Fibroblast of villous mesenchyme (primary cell): Measurements from ENCODE around the gene TWF2. TPM values are rescaled to one million over a fixed set of nuclear protein-coding genes. Genes with fewer than 3 reads are reported as not detected.

ENCODE experiments used
- DNase-seq: peaks from one replicate; pipeline ENCODE4 v3.0.0-alpha.2; 2010; ENCODE audit warnings: low read depth
- H3K4me3 ChIP-seq: 2 replicates; pipeline ENCODE4 v1.5.1; 2011; ENCODE audit warnings: low read depth, mild to moderate bottlenecking, low read length
- total RNA-seq: library from RNA; depleted of rRNA; stranded (reverse); fragments of >200 nt; gene quantifications from 2 replicates; pipeline ENCODE4 v1.2.3, GENCODE V29; 2012
- TF ChIP-seq, protein P1 (sequence below): IDR thresholded peaks from 2 replicates; pipeline ENCODE4 v1.5.1; 2012; ENCODE audit warnings: low read depth, mild to moderate bottlenecking, low read length; ENCODE audit not compliant: insufficient read depth

Gene TWF2
- total RNA-seq, 1 donor, result 75.6 TPM

DNA sequence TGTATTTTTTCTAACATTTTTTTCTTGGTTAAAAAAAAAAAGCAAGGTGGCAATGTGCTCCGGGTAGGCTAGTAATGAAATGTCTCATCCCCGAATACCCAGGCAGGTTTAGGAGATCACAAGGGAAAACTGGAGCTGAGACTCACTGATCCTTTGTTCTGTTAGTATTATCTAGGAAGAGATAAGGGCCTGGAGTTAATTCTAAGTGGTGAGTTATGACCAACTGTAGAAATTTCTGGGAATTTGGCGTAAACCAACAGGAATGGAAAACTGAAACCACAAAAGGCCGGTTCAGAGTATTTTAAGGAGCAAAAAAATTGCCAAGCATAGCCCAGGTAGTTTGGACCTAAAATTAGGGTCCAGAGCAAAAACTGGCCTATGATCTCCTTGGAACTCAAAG lies 19.0 kb upstream of the TWF2 start:
- peak; percentile 50 for DNase-seq
- H3K4me3 ChIP-seq, result no peak overlapping the region
- TF ChIP-seq, protein P1, sequence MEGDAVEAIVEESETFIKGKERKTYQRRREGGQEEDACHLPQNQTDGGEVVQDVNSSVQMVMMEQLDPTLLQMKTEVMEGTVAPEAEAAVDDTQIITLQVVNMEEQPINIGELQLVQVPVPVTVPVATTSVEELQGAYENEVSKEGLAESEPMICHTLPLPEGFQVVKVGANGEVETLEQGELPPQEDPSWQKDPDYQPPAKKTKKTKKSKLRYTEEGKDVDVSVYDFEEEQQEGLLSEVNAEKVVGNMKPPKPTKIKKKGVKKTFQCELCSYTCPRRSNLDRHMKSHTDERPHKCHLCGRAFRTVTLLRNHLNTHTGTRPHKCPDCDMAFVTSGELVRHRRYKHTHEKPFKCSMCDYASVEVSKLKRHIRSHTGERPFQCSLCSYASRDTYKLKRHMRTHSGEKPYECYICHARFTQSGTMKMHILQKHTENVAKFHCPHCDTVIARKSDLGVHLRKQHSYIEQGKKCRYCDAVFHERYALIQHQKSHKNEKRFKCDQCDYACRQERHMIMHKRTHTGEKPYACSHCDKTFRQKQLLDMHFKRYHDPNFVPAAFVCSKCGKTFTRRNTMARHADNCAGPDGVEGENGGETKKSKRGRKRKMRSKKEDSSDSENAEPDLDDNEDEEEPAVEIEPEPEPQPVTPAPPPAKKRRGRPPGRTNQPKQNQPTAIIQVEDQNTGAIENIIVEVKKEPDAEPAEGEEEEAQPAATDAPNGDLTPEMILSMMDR, result no peak

GRCh38 chr3:52256622-52257021 lies 17.7 kb upstream of the TWF2 start:
- TF ChIP-seq, protein P1, result no peak

DNA sequence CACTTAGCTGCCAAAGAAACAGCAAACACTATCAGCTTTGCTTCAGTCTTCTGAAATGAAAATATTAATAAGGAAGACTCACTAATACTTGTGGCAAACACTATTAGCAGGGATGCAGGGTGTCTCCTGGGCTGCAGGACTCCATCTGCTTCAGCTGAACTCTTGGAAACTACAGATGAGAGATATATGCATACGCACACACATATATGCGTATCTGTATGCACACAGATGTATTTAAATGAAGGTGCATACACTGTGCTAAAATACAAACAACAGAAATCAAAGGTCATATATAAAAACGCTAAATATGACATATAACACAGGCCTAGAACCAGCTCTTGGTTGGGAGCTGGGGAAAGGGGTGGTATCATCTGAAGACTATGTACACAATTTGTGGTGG lies 17.2 kb upstream of the TWF2 start:
- TF ChIP-seq, protein P1, result no peak
- DNase-seq, result no peak
- H3K4me3 ChIP-seq, result no peak overlapping the region

More at GRCh38 chr3:52256622-52257021, 17.7 kb upstream of the TWF2 start:
- no peak for DNase-seq
- no peak overlapping the region for H3K4me3 ChIP-seq

GRCh38 chr3:52254608-52255007 lies 15.7 kb upstream of the TWF2 start:
- TF ChIP-seq, protein P1, result no peak
- DNase-seq, result no peak
- no peak overlapping the region for H3K4me3 ChIP-seq

GRCh38 chr3:52253314-52254304 lies 14.7 kb upstream of the TWF2 start:
- H3K4me3 ChIP-seq, result no peak overlapping the region
- DNase-seq, result no peak
- TF ChIP-seq, protein P1, result no peak

DNA sequence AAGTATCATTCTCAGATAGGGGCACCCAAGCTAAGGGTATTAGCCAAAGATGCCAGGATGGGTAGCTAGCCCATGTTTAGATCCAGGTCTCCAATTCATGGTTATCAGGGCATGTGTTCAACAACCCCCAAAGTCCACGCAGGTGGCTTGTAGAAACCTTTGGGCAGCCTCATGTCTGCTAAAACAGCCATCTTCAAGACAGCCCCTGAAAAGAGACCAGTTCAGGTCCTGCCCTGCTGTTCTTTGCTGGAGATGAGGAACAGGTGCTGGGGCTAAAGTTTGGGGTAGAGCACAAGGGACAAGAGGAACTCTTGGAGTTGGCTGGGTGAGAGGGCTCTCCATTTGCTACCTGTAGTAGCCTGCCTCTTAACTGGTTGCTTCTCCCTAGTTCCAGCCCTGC lies 11.2 kb upstream of the TWF2 start:
- H3K4me3 ChIP-seq, result no peak overlapping the region
- DNase-seq, result no peak
- TF ChIP-seq, protein P1, result no peak
